Activated CD8-positive, alpha-beta T cell treated with anti-CD3 and anti-CD28 coated beads for 36 hours (primary cell): ENCODE measurements around the gene CAVIN1. TPM values are rescaled to one million over a fixed set of nuclear protein-coding genes. Genes with fewer than 3 reads are reported as not detected.
"Not testable (repeated sequence)": the region's sequence is repeated elsewhere in the genome, so short reads cannot be mapped to it uniquely, and the experiment has no call there.

Source experiments
- ATAC-seq: fragments of 200-7000 bp; cut with Tn5 transposase; one replicate; pipeline ENCODE4 v1.10.0; 2021; ENCODE audit warnings: mild to moderate bottlenecking, moderate library complexity
- CTCF ChIA-PET: fragments of 350-600 bp; sonication (Branson Sonifier 250); formaldehyde crosslinking; loops from one replicate; lab custom pipeline; 2021; ENCODE audit warnings: antibody characterized with exemption; lab: Charles Lee
- POLR2A ChIA-PET: fragments of 350-600 bp; sonication (Branson Sonifier 250); formaldehyde crosslinking; loops from one replicate; lab custom pipeline; 2021; ENCODE audit warnings: antibody characterized with exemption; lab: Charles Lee
- DNase-seq: peaks from one replicate; pipeline ENCODE4 v3.0.0-alpha.2; 2020
- H3K27ac Mint-ChIP-seq: one replicate; pipeline ENCODE4 v1.8.0; 2021; ENCODE audit warnings: mild to moderate bottlenecking, mixed read lengths
- H3K27me3 Mint-ChIP-seq: one replicate; pipeline ENCODE4 v1.8.0; 2021; ENCODE audit warnings: mixed read lengths
- H3K36me3 Mint-ChIP-seq: one replicate; pipeline ENCODE4 v1.8.0; 2021; ENCODE audit warnings: low read depth, mixed read lengths
- H3K4me1 Mint-ChIP-seq: one replicate; pipeline ENCODE4 v1.8.0; 2021; ENCODE audit warnings: low read depth, mixed read lengths
- H3K4me3 Mint-ChIP-seq: one replicate; pipeline ENCODE4 v1.8.0; 2021; ENCODE audit warnings: mild to moderate bottlenecking, moderate library complexity, mixed read lengths
- H3K9me3 Mint-ChIP-seq: one replicate; pipeline ENCODE4 v1.8.0; 2021; ENCODE audit warnings: mixed read lengths
- intact Hi-C: fragments of 100-400 bp; cut with micrococcal nuclease; formaldehyde crosslinking; loops from one replicate; pipeline ENCODE4 v1.10.0; 2022
- total RNA-seq, 2 experiments: library from RNA; stranded (reverse); gene quantifications; one replicate each; pipeline ENCODE4 v1.2.3, GENCODE V29; 2021
- TF ChIP-seq, protein P1 (sequence below): fragments of 200-600 bp; IDR thresholded peaks from one replicate; pipeline ENCODE4 v1.8.0; 2022; ENCODE audit warnings: antibody characterized with exemption, mild to moderate bottlenecking

CAVIN1 gene
- total RNA-seq, 2 experiments from 2014 or later: 1.8 to 2.0 TPM

GRCh38 chr17:42363767-42364585 lies 59.1 kb downstream of the CAVIN1 start:
- Mint-ChIP-seq H3K9me3 (peaks cover 4% of the 10 kb centered on the region), H3K27me3 (no peaks in the 10 kb centered on the region), H3K4me1 (peaks cover 73% of the 10 kb centered on the region), H3K4me3 (peak overlapping the region; percentile 14), H3K36me3 (peaks cover 61% of the 10 kb centered on the region), H3K27ac (peak overlapping the region; percentile 87)
- DNase-seq (peak; percentile 27), ATAC-seq (peak; percentile 22)
- ChIA-PET POLR2A (interaction anchor here (0.7 to 1.3 kb wide), 2 partner anchors 37 to 52 kb away, joined by 3 read pairs; no protein-coding TSS in a partner anchor), CTCF (interaction anchor here (0.7 to 1.4 kb wide), 4 partner anchors 11 to 39 kb away, joined by 3 to 6 read pairs (median 3); partner anchors contain the start of gene STAT3)
- intact Hi-C loops: no loop called here
- TF ChIP-seq, protein P1, sequence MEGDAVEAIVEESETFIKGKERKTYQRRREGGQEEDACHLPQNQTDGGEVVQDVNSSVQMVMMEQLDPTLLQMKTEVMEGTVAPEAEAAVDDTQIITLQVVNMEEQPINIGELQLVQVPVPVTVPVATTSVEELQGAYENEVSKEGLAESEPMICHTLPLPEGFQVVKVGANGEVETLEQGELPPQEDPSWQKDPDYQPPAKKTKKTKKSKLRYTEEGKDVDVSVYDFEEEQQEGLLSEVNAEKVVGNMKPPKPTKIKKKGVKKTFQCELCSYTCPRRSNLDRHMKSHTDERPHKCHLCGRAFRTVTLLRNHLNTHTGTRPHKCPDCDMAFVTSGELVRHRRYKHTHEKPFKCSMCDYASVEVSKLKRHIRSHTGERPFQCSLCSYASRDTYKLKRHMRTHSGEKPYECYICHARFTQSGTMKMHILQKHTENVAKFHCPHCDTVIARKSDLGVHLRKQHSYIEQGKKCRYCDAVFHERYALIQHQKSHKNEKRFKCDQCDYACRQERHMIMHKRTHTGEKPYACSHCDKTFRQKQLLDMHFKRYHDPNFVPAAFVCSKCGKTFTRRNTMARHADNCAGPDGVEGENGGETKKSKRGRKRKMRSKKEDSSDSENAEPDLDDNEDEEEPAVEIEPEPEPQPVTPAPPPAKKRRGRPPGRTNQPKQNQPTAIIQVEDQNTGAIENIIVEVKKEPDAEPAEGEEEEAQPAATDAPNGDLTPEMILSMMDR: no peak

DNA sequence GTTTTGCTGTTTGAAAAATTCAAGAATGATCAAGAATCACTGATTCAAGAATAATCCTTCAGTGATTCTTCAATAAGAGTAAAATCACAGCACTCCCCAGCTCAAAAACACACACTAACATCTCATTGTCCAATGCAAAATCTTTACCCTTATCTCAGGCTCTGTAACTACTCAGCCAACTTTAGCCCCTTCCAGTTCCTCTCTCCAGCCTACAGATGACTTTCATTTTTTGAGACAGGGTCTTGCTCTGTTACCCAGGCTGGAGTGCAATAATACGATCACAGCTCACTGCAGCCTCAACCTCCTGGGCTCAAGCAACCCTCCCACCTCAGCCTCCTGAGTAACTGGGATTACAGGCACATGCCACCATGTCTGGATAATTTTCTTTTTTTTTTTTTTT lies 59.8 kb downstream of the CAVIN1 start:
- ChIA-PET CTCF (interaction anchor here (1.1 to 1.4 kb wide), 2 partner anchors 16 to 40 kb away, joined by 3 to 6 read pairs; no protein-coding TSS in a partner anchor), POLR2A (interaction anchor here (0.7 to 1.6 kb wide), 3 partner anchors 22 to 51 kb away, joined by 3 to 5 read pairs (median 3); no protein-coding TSS in a partner anchor)

GRCh38 chr17:42362245-42362961 lies 60.7 kb downstream of the CAVIN1 start:
- Mint-ChIP-seq H3K27ac (peak overlapping the region; percentile 81), H3K9me3 (peaks cover 4% of the 10 kb centered on the region), H3K27me3 (no peaks in the 10 kb centered on the region), H3K36me3 (peaks cover 60% of the 10 kb centered on the region), H3K4me1 (peaks cover 72% of the 10 kb centered on the region), H3K4me3 (no peak overlapping the region)
- intact Hi-C loops: no loop called here
- CTCF ChIA-PET: interaction anchor here (1.0 to 2.1 kb wide), 10 partner anchors 11 to 43 kb away, joined by 3 to 13 read pairs (median 4); partner anchors contain the start of gene STAT3
- DNase-seq: no peak
- POLR2A ChIA-PET: interaction anchor here (0.7 to 2.2 kb wide), 11 partner anchors 9 to 44 kb away, joined by 3 to 9 read pairs (median 4); no protein-coding TSS in a partner anchor
- TF ChIP-seq, protein P1: no peak
- ATAC-seq: peak; percentile 34

More for the DNA sequence above, 59.8 kb downstream of the CAVIN1 start:
- H3K36me3 Mint-ChIP-seq: peaks cover 63% of the 10 kb centered on the region
- H3K27ac Mint-ChIP-seq: peak overlapping the region; percentile 81
- ATAC-seq: no peak
- intact Hi-C loops: no loop called here
- no peak for DNase-seq
- TF ChIP-seq, protein P1: no peak
- no peak overlapping the region for H3K4me3 Mint-ChIP-seq
- no peaks in the 10 kb centered on the region for H3K27me3 Mint-ChIP-seq
- peaks cover 4% of the 10 kb centered on the region for H3K9me3 Mint-ChIP-seq
- H3K4me1 Mint-ChIP-seq: peaks cover 75% of the 10 kb centered on the region

DNA sequence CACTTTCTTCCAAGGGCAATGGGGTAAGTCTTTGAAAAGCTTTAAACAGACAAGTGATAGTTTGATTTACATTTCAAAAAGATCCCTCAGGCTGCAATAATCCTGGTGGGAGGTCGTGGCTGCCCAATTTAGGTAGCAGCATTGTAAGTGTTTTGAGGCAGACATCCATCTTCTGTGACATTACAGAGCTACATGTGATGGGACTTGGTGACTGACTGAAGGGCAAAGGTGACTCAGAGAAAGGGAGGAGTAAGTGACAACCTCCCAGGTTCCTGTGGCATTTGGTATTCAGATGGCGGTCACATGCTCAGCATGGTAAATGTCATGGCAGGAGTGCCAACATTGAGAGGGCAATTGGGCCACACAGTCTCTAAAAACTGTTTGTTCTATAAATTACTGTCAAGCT lies 61.3 kb downstream of the CAVIN1 start:
- Mint-ChIP-seq H3K4me3 (peak overlapping the region; percentile 56), H3K36me3 (peaks cover 59% of the 10 kb centered on the region), H3K4me1 (peaks cover 70% of the 10 kb centered on the region), H3K27ac (peak overlapping the region; percentile 81), H3K27me3 (no peaks in the 10 kb centered on the region), H3K9me3 (peaks cover 4% of the 10 kb centered on the region)
- intact Hi-C loops: no loop called here
- ATAC-seq (peak; percentile 96), DNase-seq (peak; percentile 82)
- TF ChIP-seq, protein P1: no peak
- ChIA-PET POLR2A (interaction anchor here (0.7 to 2.2 kb wide), 12 partner anchors 10 to 50 kb away, joined by 3 to 9 read pairs (median 4); no protein-coding TSS in a partner anchor), CTCF (interaction anchor here (0.7 to 2.1 kb wide), 10 partner anchors 11 to 44 kb away, joined by 3 to 13 read pairs (median 4); no protein-coding TSS in a partner anchor)

DNA sequence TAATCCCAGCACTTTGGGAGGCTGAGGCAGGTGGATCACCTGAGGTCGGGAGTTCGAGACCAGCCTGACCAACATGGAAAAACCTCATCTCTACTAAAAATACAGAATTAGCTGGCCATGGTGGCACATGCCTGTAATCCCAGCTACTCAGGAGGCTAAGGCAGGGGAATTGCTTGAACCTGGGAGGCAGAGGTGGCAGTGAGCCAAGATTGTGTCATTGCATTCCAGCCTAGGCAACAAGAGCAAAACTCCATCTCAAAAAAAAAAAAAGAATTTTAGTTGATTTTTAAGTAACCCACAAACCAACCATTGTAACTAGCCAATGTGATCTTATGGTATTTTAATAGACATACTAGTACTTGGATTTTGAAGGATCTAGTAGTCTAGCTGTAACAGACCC lies 62.7 kb downstream of the CAVIN1 start:
- CTCF ChIA-PET: interaction anchor here (1.8 kb wide), 1 partner anchor 39 kb away, joined by 9 read pairs; no protein-coding TSS in a partner anchor

More for the DNA sequence above, 62.7 kb downstream of the CAVIN1 start:
- H3K27me3 Mint-ChIP-seq, intact Hi-C loops, H3K4me3 Mint-ChIP-seq, DNase-seq, ATAC-seq, H3K9me3 Mint-ChIP-seq: not testable (repeated sequence)
- Mint-ChIP-seq H3K36me3 (peaks cover 59% of the 10 kb centered on the region), H3K4me1 (peaks cover 71% of the 10 kb centered on the region), H3K27ac (peak overlapping the region; percentile 25)
- POLR2A ChIA-PET: interaction anchor here (1.0 to 1.3 kb wide), 3 partner anchors 20 to 49 kb away, joined by 4 to 6 read pairs (median 4); no protein-coding TSS in a partner anchor
